HepG2 (cell line): ENCODE results near the gene GADD45G. TPM values are rescaled to one million over a fixed set of nuclear protein-coding genes. Genes with fewer than 3 reads are reported as not detected.

Experiments
- ISL2 ChIP-seq: sonication (generic); formaldehyde crosslinking; IDR thresholded peaks from 2 replicates; pipeline ENCODE4 v1.5.0; 2020; ENCODE audit warnings: missing genetic modification reagents
- MZF1 ChIP-seq: sonication (generic); formaldehyde crosslinking; IDR thresholded peaks from 2 replicates; pipeline ENCODE4 v1.8.1; 2023; ENCODE audit warnings: mild to moderate bottlenecking, missing genetic modification reagents, borderline replicate concordance
- NCOA1 ChIP-seq: sonication (generic); formaldehyde crosslinking; IDR thresholded peaks from 2 replicates; pipeline ENCODE4 v1.9.0; 2021; ENCODE audit warnings: missing genetic modification reagents
- ZBTB25 ChIP-seq: IDR thresholded peaks from 2 replicates; pipeline ENCODE4 v1.6.1; 2018; ENCODE audit warnings: missing genetic modification reagents
- ZFP90 ChIP-seq: sonication (generic); formaldehyde crosslinking; IDR thresholded peaks from 2 replicates; pipeline ENCODE4 v1.8.0; 2022; ENCODE audit warnings: missing genetic modification reagents, mild to moderate bottlenecking, inconsistent platforms, borderline replicate concordance
- ZNF383 ChIP-seq: sonication (generic); formaldehyde crosslinking; IDR thresholded peaks from 2 replicates; pipeline ENCODE4 v1.4.0; 2020; ENCODE audit warnings: missing genetic modification reagents, mild to moderate bottlenecking, borderline replicate concordance
- polyA plus RNA-seq, 8 experiments: library from polyadenylated mRNA; depleted of rRNA in 3 of 8; stranded (reverse) in 7 of 8; unstranded in 1 of 8; fragments of >200 nt; fragmentation: Illumina TruSeq in 4 of 8; extraction: Trizol in 4 of 8; gene quantifications; 2 replicates each; pipeline versions ENCODE4 v1.2.1 to v1.2.3, GENCODE V29; 2011 to 2016; ENCODE audit warnings: low read depth in 4 of 8, missing spikeins in 1 of 8, mixed read lengths in 1 of 8; ENCODE audit not compliant: insufficient read depth in 1 of 8
- total RNA-seq, 5 experiments: library from RNA; depleted of rRNA; stranded (reverse); fragments of >200 nt; fragmentation: Illumina TruSeq; extraction: Trizol; gene quantifications; 2 replicates each; pipeline ENCODE4 v1.2.3, GENCODE V29; 2016; ENCODE audit warnings: low read depth in 1 of 5
- TF ChIP-seq, protein P1 (sequence below): sonication (generic); formaldehyde crosslinking; IDR thresholded peaks from 2 replicates; pipeline ENCODE4 v1.4.0; 2020; ENCODE audit warnings: missing genetic modification reagents, borderline replicate concordance
- TF ChIP-seq, protein P2 (sequence below): sonication (generic); formaldehyde crosslinking; IDR thresholded peaks from 2 replicates; pipeline ENCODE4 v1.8.1; 2022; ENCODE audit warnings: mild to moderate bottlenecking, missing genetic modification reagents
- TF ChIP-seq, protein P3 (sequence below), 2 experiments: fragments of 450-650 bp in 1 of 2; sonication (generic) in 1 of 2; formaldehyde crosslinking in 1 of 2; IDR thresholded peaks; 2 replicates each; pipeline versions ENCODE4 v1.6.1 to v1.8.0; 2016 to 2022; ENCODE audit warnings: antibody characterized with exemption in 1 of 2, mild to moderate bottlenecking in 1 of 2, missing genetic modification reagents in 1 of 2

GADD45G gene
- total and polyA plus RNA-seq, 2 of the 13 experiments (the other 11 are each of a cell fraction or from before 2014, with no cell fraction given) = not detected

- TF ChIP-seq, protein P1, sequence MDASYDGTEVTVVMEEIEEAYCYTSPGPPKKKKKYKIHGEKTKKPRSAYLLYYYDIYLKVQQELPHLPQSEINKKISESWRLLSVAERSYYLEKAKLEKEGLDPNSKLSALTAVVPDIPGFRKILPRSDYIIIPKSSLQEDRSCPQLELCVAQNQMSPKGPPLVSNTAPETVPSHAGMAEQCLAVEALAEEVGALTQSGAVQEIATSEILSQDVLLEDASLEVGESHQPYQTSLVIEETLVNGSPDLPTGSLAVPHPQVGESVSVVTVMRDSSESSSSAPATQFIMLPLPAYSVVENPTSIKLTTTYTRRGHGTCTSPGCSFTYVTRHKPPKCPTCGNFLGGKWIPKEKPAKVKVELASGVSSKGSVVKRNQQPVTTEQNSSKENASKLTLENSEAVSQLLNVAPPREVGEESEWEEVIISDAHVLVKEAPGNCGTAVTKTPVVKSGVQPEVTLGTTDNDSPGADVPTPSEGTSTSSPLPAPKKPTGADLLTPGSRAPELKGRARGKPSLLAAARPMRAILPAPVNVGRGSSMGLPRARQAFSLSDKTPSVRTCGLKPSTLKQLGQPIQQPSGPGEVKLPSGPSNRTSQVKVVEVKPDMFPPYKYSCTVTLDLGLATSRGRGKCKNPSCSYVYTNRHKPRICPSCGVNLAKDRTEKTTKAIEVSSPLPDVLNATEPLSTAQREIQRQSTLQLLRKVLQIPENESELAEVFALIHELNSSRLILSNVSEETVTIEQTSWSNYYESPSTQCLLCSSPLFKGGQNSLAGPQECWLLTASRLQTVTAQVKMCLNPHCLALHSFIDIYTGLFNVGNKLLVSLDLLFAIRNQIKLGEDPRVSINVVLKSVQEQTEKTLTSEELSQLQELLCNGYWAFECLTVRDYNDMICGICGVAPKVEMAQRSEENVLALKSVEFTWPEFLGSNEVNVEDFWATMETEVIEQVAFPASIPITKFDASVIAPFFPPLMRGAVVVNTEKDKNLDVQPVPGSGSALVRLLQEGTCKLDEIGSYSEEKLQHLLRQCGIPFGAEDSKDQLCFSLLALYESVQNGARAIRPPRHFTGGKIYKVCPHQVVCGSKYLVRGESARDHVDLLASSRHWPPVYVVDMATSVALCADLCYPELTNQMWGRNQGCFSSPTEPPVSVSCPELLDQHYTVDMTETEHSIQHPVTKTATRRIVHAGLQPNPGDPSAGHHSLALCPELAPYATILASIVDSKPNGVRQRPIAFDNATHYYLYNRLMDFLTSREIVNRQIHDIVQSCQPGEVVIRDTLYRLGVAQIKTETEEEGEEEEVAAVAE (CRISPR knock-in tag) = 0 out of 2 replicates have a peak, but pooled peaks have one; percentile 58
- TF ChIP-seq MZF1 (CRISPR knock-in tag) = no peak
- TF ChIP-seq, protein P2, sequence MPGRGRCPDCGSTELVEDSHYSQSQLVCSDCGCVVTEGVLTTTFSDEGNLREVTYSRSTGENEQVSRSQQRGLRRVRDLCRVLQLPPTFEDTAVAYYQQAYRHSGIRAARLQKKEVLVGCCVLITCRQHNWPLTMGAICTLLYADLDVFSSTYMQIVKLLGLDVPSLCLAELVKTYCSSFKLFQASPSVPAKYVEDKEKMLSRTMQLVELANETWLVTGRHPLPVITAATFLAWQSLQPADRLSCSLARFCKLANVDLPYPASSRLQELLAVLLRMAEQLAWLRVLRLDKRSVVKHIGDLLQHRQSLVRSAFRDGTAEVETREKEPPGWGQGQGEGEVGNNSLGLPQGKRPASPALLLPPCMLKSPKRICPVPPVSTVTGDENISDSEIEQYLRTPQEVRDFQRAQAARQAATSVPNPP = peak; percentile 77; the same call in 1 of the 2 replicates
- TF ChIP-seq ZBTB25 (CRISPR knock-in tag) = 0 out of 2 replicates have a peak, but pooled peaks have one; percentile 64
- TF ChIP-seq NCOA1 (CRISPR knock-in tag) = 0 out of 2 replicates have a peak, but pooled peaks have one; percentile 42
- peak; percentile 87 for TF ChIP-seq ISL2
- TF ChIP-seq ZFP90 (CRISPR knock-in tag) = no peak
- no peak for TF ChIP-seq ZNF383 (CRISPR knock-in tag)
- TF ChIP-seq, protein P3, sequence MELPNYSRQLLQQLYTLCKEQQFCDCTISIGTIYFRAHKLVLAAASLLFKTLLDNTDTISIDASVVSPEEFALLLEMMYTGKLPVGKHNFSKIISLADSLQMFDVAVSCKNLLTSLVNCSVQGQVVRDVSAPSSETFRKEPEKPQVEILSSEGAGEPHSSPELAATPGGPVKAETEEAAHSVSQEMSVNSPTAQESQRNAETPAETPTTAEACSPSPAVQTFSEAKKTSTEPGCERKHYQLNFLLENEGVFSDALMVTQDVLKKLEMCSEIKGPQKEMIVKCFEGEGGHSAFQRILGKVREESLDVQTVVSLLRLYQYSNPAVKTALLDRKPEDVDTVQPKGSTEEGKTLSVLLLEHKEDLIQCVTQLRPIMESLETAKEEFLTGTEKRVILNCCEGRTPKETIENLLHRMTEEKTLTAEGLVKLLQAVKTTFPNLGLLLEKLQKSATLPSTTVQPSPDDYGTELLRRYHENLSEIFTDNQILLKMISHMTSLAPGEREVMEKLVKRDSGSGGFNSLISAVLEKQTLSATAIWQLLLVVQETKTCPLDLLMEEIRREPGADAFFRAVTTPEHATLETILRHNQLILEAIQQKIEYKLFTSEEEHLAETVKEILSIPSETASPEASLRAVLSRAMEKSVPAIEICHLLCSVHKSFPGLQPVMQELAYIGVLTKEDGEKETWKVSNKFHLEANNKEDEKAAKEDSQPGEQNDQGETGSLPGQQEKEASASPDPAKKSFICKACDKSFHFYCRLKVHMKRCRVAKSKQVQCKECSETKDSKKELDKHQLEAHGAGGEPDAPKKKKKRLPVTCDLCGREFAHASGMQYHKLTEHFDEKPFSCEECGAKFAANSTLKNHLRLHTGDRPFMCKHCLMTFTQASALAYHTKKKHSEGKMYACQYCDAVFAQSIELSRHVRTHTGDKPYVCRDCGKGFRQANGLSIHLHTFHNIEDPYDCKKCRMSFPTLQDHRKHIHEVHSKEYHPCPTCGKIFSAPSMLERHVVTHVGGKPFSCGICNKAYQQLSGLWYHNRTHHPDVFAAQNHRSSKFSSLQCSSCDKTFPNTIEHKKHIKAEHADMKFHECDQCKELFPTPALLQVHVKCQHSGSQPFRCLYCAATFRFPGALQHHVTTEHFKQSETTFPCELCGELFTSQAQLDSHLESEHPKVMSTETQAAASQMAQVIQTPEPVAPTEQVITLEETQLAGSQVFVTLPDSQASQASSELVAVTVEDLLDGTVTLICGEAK (IDR thresholded peaks at IDR 0.05) = no peak
- TF ChIP-seq, protein P3 (CRISPR knock-in tag; IDR thresholded peaks at IDR 0.05) = peak; percentile 45; the same call in 1 of the 2 replicates
Measured at GRCh38 chr9:89648247-89649000, 43.6 kb downstream of the GADD45G start (continued).
